IMR-90 (cell line): ENCODE results near the gene IFNA17. TPM values are rescaled to one million over a fixed set of nuclear protein-coding genes. Genes with fewer than 3 reads are reported as not detected.

Experiments used
- ATAC-seq: fragments of 200-7000 bp; cut with Tn5 transposase; 2 replicates; pipeline ENCODE4 v1.9.1; 2020; ENCODE audit warnings: low read depth, mild to moderate bottlenecking, moderate library complexity
- BruUV-seq: library from RNA; stranded (reverse); fragments of 400-500 nt; replicated peaks from 2 replicates; lab custom pipeline; 2021; lab: Mats Ljungman, UMichigan
- CTCF ChIA-PET: fragments of 300-600 bp; formaldehyde crosslinking; extraction: SDS; loops from one replicate; lab custom pipeline; 2021; ENCODE audit warnings: antibody characterized with exemption; lab: Yijun Ruan, JAX
- POLR2A ChIA-PET: fragments of 300-600 bp; sonication (Branson Sonifier 250); formaldehyde crosslinking; loops from one replicate; lab custom pipeline; 2022; ENCODE audit warnings: antibody characterized with exemption; ENCODE audit not compliant: unreplicated experiment; lab: Charles Lee
- DNase-seq: peaks from one replicate; pipeline ENCODE4 v3.0.0; 2013
- H2AFZ ChIP-seq: replicated peaks from 2 replicates; pipeline ENCODE3; 2013; ENCODE audit warnings: low read length, mild to moderate bottlenecking; ENCODE audit not compliant: poor library complexity
- H2AK5ac ChIP-seq: 2 replicates; pipeline ENCODE4 v1.6.1; 2013; ENCODE audit warnings: low read depth, low read length, inconsistent platforms
- H2AK9ac ChIP-seq: replicated peaks from 2 replicates; pipeline ENCODE3; 2013; ENCODE audit warnings: mild to moderate bottlenecking, low read depth, low read length, moderate library complexity; ENCODE audit not compliant: poor library complexity
- H2BK120ac ChIP-seq: 2 replicates; pipeline ENCODE4 v1.6.1; 2013; ENCODE audit warnings: low read depth, low read length, inconsistent platforms
- H2BK15ac ChIP-seq: 3 replicates; pipeline ENCODE4 v1.6.1; 2013; ENCODE audit warnings: low read depth, low read length, inconsistent platforms
- H2BK20ac ChIP-seq: 2 replicates; pipeline ENCODE4 v1.6.1; 2013; ENCODE audit warnings: low read depth, mild to moderate bottlenecking, inconsistent platforms, low read length, moderate library complexity
- H2BK5ac ChIP-seq: 2 replicates; pipeline ENCODE4 v1.6.1; 2013; ENCODE audit warnings: mild to moderate bottlenecking, low read depth, low read length, inconsistent platforms; ENCODE audit not compliant: poor library complexity, severe bottlenecking
- H3K14ac ChIP-seq: replicated peaks from 2 replicates; pipeline ENCODE4 v1.6.1; 2013; ENCODE audit warnings: low read depth, low read length, inconsistent platforms
- H3K18ac ChIP-seq: 2 replicates; pipeline ENCODE4 v1.6.1; 2013; ENCODE audit warnings: low read depth, low read length, control low read depth
- H3K23ac ChIP-seq: 2 replicates; pipeline ENCODE4 v1.6.1; 2013; ENCODE audit warnings: low read depth, low read length, inconsistent platforms
- H3K27ac ChIP-seq: 2 replicates; pipeline ENCODE4 v1.5.1; 2013; ENCODE audit warnings: mild to moderate bottlenecking, control low read depth, low read length; ENCODE audit not compliant: insufficient read depth
- H3K27me3 ChIP-seq: 2 replicates; pipeline ENCODE4 v1.6.1; 2013; ENCODE audit warnings: low read length; ENCODE audit not compliant: control insufficient read depth, insufficient read depth
- H3K36me3 ChIP-seq: 2 replicates; pipeline ENCODE4 v1.6.1; 2013; ENCODE audit warnings: low read length, mixed read lengths; ENCODE audit not compliant: control insufficient read depth, insufficient read depth
- H3K4ac ChIP-seq: 2 replicates; pipeline ENCODE4 v1.6.1; 2013; ENCODE audit warnings: low read depth, low read length, inconsistent platforms
- H3K4me1 ChIP-seq: 2 replicates; pipeline ENCODE4 v1.6.1; 2013; ENCODE audit warnings: low read length, mixed read lengths; ENCODE audit not compliant: control insufficient read depth, insufficient read depth
- H3K4me2 ChIP-seq: 2 replicates; pipeline ENCODE4 v1.6.1; 2013; ENCODE audit warnings: low read depth, mild to moderate bottlenecking, control low read depth, low read length, moderate library complexity
- H3K4me3 ChIP-seq: 2 replicates; pipeline ENCODE4 v1.5.1; 2013; ENCODE audit warnings: low read depth, mild to moderate bottlenecking, control low read depth, low read length, moderate library complexity; ENCODE audit not compliant: insufficient read depth
- H3K56ac ChIP-seq: 2 replicates; pipeline ENCODE4 v1.6.1; 2013; ENCODE audit warnings: low read length, inconsistent platforms; ENCODE audit not compliant: insufficient read depth; ENCODE audit errors: extremely low read depth
- H3K79me1 ChIP-seq, 2 experiments: 2 replicates each; pipeline ENCODE4 v1.6.1; 2013; ENCODE audit warnings: low read length in 2 of 2, inconsistent platforms in 1 of 2, low read depth in 1 of 2
- H3K9ac ChIP-seq: 2 replicates; pipeline ENCODE4 v1.6.1; 2013; ENCODE audit warnings: low read depth, low read length, control low read depth
- H3K9me1 ChIP-seq: 2 replicates; pipeline ENCODE4 v1.6.1; 2013; ENCODE audit warnings: low read length, inconsistent platforms; ENCODE audit not compliant: insufficient read depth
- H3K9me3 ChIP-seq: 2 replicates; pipeline ENCODE4 v1.6.1; 2013; ENCODE audit warnings: low read length; ENCODE audit not compliant: control insufficient read depth, insufficient read depth
- H4K20me1 ChIP-seq: 2 replicates; pipeline ENCODE4 v1.6.1; 2013; ENCODE audit warnings: low read length, inconsistent platforms; ENCODE audit not compliant: insufficient read depth
- H4K5ac ChIP-seq: 2 replicates; pipeline ENCODE4 v1.6.1; 2013; ENCODE audit warnings: mild to moderate bottlenecking, low read depth, low read length, control low read depth
- H4K8ac ChIP-seq, 2 experiments: 2 replicates each; pipeline ENCODE4 v1.6.1; 2013; ENCODE audit warnings: low read depth in 2 of 2, low read length in 2 of 2, control low read depth in 1 of 2, inconsistent platforms in 1 of 2
- H4K91ac ChIP-seq: 2 replicates; pipeline ENCODE4 v1.6.1; 2013; ENCODE audit warnings: low read depth, low read length, inconsistent platforms; ENCODE audit not compliant: insufficient read depth
- BHLHE40 ChIP-seq: fragments of 150-350 bp; IDR thresholded peaks from 2 replicates; pipeline ENCODE4 v1.6.1; 2016; ENCODE audit warnings: mild to moderate bottlenecking, low read depth, low read length
- FOS ChIP-seq: fragments of 150-350 bp; IDR thresholded peaks from 2 replicates; pipeline ENCODE4 v1.6.1; 2016; ENCODE audit warnings: low read depth, low read length
- MAFK ChIP-seq: IDR thresholded peaks from 2 replicates; pipeline ENCODE4 v1.6.1; 2012; ENCODE audit warnings: low read depth, low read length, improper control_type of control experiment
- MAZ ChIP-seq: IDR thresholded peaks from 2 replicates; pipeline ENCODE4 v1.6.1; 2012; ENCODE audit warnings: low read depth, mild to moderate bottlenecking, low read length, improper control_type of control experiment, moderate library complexity, borderline replicate concordance
- POLR2A ChIP-seq: IDR thresholded peaks from 2 replicates; pipeline ENCODE4 v1.6.1; 2012; ENCODE audit warnings: mild to moderate bottlenecking, low read depth, low read length
- RAD21 ChIP-seq: IDR thresholded peaks from 2 replicates; pipeline ENCODE4 v1.6.1; 2012; ENCODE audit warnings: low read length, improper control_type of control experiment
- RCOR1 ChIP-seq: IDR thresholded peaks from 2 replicates; pipeline ENCODE4 v1.6.1; 2012; ENCODE audit warnings: mild to moderate bottlenecking, low read length, improper control_type of control experiment; ENCODE audit not compliant: insufficient replicate concordance
- USF2 ChIP-seq: fragments of 150-350 bp; IDR thresholded peaks from 2 replicates; pipeline ENCODE4 v1.6.1; 2017; ENCODE audit warnings: mild to moderate bottlenecking, antibody characterized with exemption, low read length, low read depth
- WGBS, 2 experiments: methylation state at CpG; one replicate each; pipeline versions ENCODE4 v1.1.5 to v1.1.7; 2013; ENCODE audit warnings: missing lambda C conversion rate in 2 of 2; ENCODE audit not compliant: insufficient read length in 1 of 2; ENCODE audit errors: extremely low coverage in 2 of 2; 5-methylcytosine and 5-hydroxymethylcytosine counted together
- dilution Hi-C: fragments of 300-500 bp; cut with HindIII; formaldehyde crosslinking; loops from one replicate; pipeline ENCODE4 v1.14.3; 2018; ENCODE audit warnings: low sequenced_read_pairs; ENCODE audit not compliant: unreplicated experiment
- in situ Hi-C: fragments of 300-500 bp; cut with MboI; formaldehyde crosslinking; loops from 3 replicates; pipeline ENCODE4 v1.14.3; 2019; ENCODE audit warnings: low sequenced_read_pairs, inconsistent platforms, mixed read lengths
- intact Hi-C: fragments of 100-400 bp; cut with micrococcal nuclease; formaldehyde crosslinking; loops from 2 replicates; pipeline ENCODE4 v1.10.0; 2022
- polyA plus RNA-seq, 3 experiments: library from polyadenylated mRNA; depleted of rRNA; stranded (reverse); fragments of >200 nt; gene quantifications; 2 replicates each; pipeline ENCODE4 v1.2.3, GENCODE V29; 2012; ENCODE audit warnings: low replicate concordance in 1 of 3
- total RNA-seq: library from RNA; depleted of rRNA; stranded (reverse); fragments of >200 nt; gene quantifications from 2 replicates; pipeline ENCODE4 v1.2.3, GENCODE V29; 2012

The IFNA17 gene
- total and polyA plus RNA-seq, 2 of the 4 experiments (the other 2 are of a cell fraction): not detected

DNA sequence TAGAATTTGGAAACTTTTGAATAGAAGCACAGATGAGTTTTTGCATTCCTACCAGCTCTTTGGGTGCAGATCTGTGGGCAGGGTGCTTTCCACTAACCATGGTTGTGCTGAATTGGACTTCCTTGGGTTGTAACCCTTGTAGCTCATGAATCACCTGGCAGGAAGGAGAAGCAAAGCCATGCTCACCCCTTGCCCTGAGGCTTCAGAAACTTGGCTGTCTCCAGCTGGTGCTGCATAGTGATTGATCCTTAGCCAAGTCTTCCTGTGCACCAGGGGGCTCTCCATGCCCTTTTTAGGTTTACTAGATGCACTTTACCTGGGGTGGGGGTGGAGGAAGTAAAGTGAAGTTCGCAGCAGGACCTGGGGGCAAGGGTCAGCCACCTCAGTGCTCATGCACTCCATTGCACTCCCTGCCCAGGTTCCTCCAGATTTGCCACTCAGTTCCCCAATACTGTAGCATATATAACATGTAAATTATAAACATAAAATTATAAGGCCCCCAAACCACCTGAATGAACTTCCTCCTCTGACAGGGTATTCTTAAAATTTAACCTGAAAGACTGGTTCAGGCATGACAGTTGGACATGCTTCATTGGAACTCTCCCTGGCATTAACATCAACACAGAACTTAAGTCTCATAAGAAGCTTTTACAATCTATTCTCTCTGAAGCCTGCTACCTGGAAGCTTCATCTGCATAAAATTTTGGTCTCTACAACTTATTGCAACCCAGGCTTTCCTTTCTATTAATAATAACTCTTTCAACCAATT lies 37.6 kb upstream of the IFNA17 start:
- Histone ChIP-seq H2AK9ac (no peak overlapping the region), H2BK120ac (no peak overlapping the region), H3K36me3 (no peaks in the 10 kb centered on the region), H3K9ac (no peak overlapping the region), H3K14ac (no peak overlapping the region), H3K79me1 (no peaks in the 10 kb centered on the region), H3K4me3 (no peak overlapping the region), H3K56ac (no peak overlapping the region), H4K5ac (no peak overlapping the region), H2AFZ (no peak overlapping the region), H4K8ac (no peak overlapping the region), H3K9me1 (no peaks in the 10 kb centered on the region), H4K91ac (no peak overlapping the region), H3K4ac (no peak overlapping the region), H3K27me3 (peaks cover 1% of the 10 kb centered on the region; the same call in 1 of the 2 replicates), H3K4me2 (no peak overlapping the region), H2AK5ac (no peak overlapping the region), H2BK20ac (no peak overlapping the region), H3K18ac (no peak overlapping the region), H4K20me1 (no peaks in the 10 kb centered on the region), H2BK15ac (no peak overlapping the region), H2BK5ac (no peak overlapping the region), H3K23ac (no peak overlapping the region), H3K27ac (no peak overlapping the region), H3K9me3 (no peaks in the 10 kb centered on the region), H3K4me1 (no peaks in the 10 kb centered on the region)
- no TSS peak for BruUV-seq
- DNase-seq: no peak
- dilution Hi-C loops (no loop called here), intact Hi-C loops (no loop called here), in situ Hi-C loops (no loop called here)
- ATAC-seq: no peak
- no CpG with 5 or more reads among the region's 1 CpG for WGBS, 2 experiments
- no peak for TF ChIP-seq RCOR1
- TF ChIP-seq RAD21: no peak
- no peak for TF ChIP-seq FOS
- TF ChIP-seq MAFK: no peak
- no peak for TF ChIP-seq POLR2A
- TF ChIP-seq USF2: no peak
- TF ChIP-seq BHLHE40: no peak
- no peak for TF ChIP-seq MAZ
- ChIA-PET CTCF (interaction anchor here (0.6 to 1.1 kb wide), 2 partner anchors 12 to 29 kb away, joined by 5 to 6 read pairs; no protein-coding TSS in a partner anchor), POLR2A (no interaction called here)
